Activated naive CD8-positive, alpha-beta T cell treated with anti-CD3 and anti-CD28 coated beads for 36 hours (primary cell): ENCODE data around the gene GIPC1. TPM values are rescaled to one million over a fixed set of nuclear protein-coding genes. Genes with fewer than 3 reads are reported as not detected.

Source experiments
- DNase-seq: peaks from one replicate; pipeline ENCODE4 v3.0.0; 2021
- H3K27ac Mint-ChIP-seq: one replicate; pipeline ENCODE4 v1.8.0; 2022; ENCODE audit warnings: mild to moderate bottlenecking, moderate library complexity, mixed read lengths
- H3K27me3 Mint-ChIP-seq: one replicate; pipeline ENCODE4 v1.8.0; 2022; ENCODE audit warnings: mild to moderate bottlenecking, mixed read lengths
- H3K36me3 Mint-ChIP-seq: one replicate; pipeline ENCODE4 v1.8.0; 2021; ENCODE audit warnings: mild to moderate bottlenecking, mixed read lengths
- H3K4me1 Mint-ChIP-seq: one replicate; pipeline ENCODE4 v1.8.0; 2021; ENCODE audit warnings: mixed read lengths
- H3K4me3 Mint-ChIP-seq: one replicate; pipeline ENCODE4 v1.8.0; 2022; ENCODE audit warnings: mild to moderate bottlenecking, moderate library complexity, mixed read lengths
- H3K9me3 Mint-ChIP-seq: one replicate; pipeline ENCODE4 v1.8.0; 2022; ENCODE audit warnings: mixed read lengths
- total RNA-seq, 2 experiments: library from RNA; stranded (reverse); gene quantifications; one replicate each; pipeline ENCODE4 v1.2.3, GENCODE V29; 2021

GIPC1 gene
- total RNA-seq, 2 experiments from 2014 or later = 22.5 to 24.8 TPM

DNA sequence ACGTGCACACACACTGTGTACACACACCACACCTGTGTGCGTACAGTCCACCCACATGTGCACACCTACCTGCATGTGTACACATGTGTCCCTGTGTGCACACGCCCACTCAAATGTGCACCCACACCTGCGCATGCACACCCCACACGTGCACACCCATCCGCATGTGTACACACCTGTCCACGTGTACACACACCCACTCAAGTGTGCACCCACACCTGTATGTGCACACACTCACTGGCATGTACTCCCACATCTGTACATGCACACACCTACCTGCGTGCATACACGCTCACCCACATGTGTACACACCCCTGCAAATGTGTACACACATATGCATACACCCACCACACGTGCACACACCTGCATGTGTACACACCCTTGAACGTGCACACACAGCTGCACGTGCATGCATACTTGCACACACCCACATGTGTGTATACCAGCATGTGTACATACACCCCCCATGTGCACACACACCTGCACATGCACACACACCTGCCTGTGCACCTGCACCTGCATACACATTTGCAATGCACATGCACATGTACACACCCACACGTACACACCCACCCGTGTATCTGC, 52.2 kb downstream of the GIPC1 start:
- Mint-ChIP-seq H3K27me3 (no peaks in the 10 kb centered on the region), H3K4me1 (peaks cover 33% of the 10 kb centered on the region), H3K36me3 (peaks cover 39% of the 10 kb centered on the region), H3K9me3 (no peaks in the 10 kb centered on the region), H3K4me3 (no peak overlapping the region), H3K27ac (no peak overlapping the region)
- no peak for DNase-seq

- Mint-ChIP-seq H3K4me1 (peaks cover 35% of the 10 kb centered on the region), H3K36me3 (peaks cover 34% of the 10 kb centered on the region), H3K27ac (no peak overlapping the region)
Observed at GRCh38 chr19:14442891-14443631, 52.9 kb downstream of the GIPC1 start.

DNA sequence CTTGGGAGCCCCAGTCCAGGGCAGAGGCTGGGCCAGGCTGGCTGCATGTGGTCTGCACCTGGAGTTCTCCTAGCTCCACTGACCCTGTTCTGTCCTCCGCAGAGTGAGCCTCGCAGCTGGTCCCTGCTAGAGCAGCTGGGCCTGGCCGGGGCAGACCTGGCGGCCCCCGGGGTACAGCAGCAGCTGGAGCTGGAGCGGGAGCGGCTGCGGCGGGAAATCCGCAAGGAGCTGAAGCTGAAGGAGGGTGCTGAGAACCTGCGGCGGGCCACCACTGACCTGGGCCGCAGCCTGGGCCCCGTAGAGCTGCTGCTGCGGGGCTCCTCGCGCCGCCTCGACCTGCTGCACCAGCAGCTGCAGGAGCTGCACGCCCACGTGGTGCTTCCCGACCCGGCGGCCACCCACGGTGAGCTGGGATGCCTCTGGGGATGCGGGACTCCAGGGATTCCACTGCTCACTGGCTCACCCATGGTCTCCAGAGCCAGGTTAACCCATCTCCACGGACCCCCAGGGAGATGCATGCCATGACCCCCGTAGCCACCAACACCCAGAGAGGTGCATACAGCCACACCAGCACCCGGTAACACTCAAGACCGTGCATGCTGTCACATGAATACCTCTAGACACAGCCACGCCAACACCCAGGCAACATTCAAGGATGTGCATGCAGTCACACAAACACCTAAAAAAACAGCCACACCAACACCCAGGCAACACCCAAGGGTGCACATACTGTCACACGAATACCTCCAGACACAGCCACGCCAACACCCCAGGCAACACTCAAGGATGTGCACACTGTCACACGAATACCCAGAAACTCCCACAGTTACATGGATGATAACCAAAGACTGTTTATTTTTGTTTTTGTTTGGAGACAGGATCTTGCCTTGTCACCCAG, 54.6 kb downstream of the GIPC1 start:
- H3K9me3 Mint-ChIP-seq = no peaks in the 10 kb centered on the region
- H3K4me3 Mint-ChIP-seq = peak overlapping the region; percentile 88
- H3K4me1 Mint-ChIP-seq = peaks cover 44% of the 10 kb centered on the region
- DNase-seq = no peak
- H3K27ac Mint-ChIP-seq = no peak overlapping the region
- H3K36me3 Mint-ChIP-seq = peaks cover 30% of the 10 kb centered on the region
- H3K27me3 Mint-ChIP-seq = no peaks in the 10 kb centered on the region

More at GRCh38 chr19:14442891-14443631, 52.9 kb downstream of the GIPC1 start:
- Mint-ChIP-seq H3K9me3 (no peaks in the 10 kb centered on the region), H3K27me3 (no peaks in the 10 kb centered on the region), H3K4me3 (no peak overlapping the region)
- DNase-seq = no peak

- H3K4me3 Mint-ChIP-seq = peak overlapping the region; percentile 88
- peaks cover 34% of the 10 kb centered on the region for H3K36me3 Mint-ChIP-seq
- DNase-seq = peak; percentile 83
- peaks cover 48% of the 10 kb centered on the region for H3K4me1 Mint-ChIP-seq
- H3K9me3 Mint-ChIP-seq = no peaks in the 10 kb centered on the region
- peak overlapping the region; percentile 91 for H3K27ac Mint-ChIP-seq
- H3K27me3 Mint-ChIP-seq = no peaks in the 10 kb centered on the region
Observed at GRCh38 chr19:14440049-14440448, 55.9 kb downstream of the GIPC1 start.

GRCh38 chr19:14439014-14439413, 56.9 kb downstream of the GIPC1 start:
- Mint-ChIP-seq H3K27ac (peak overlapping the region; percentile 91), H3K4me1 (peaks cover 52% of the 10 kb centered on the region), H3K27me3 (no peaks in the 10 kb centered on the region), H3K36me3 (peaks cover 32% of the 10 kb centered on the region), H3K4me3 (peak overlapping the region; percentile 88), H3K9me3 (no peaks in the 10 kb centered on the region)
- DNase-seq = no peak

GRCh38 chr19:14437578-14438140, 58.3 kb downstream of the GIPC1 start:
- H3K4me1 Mint-ChIP-seq = peaks cover 50% of the 10 kb centered on the region
- no peaks in the 10 kb centered on the region for H3K27me3 Mint-ChIP-seq
- no peak overlapping the region for H3K4me3 Mint-ChIP-seq
- H3K36me3 Mint-ChIP-seq = peaks cover 23% of the 10 kb centered on the region
- peak overlapping the region; percentile 42 for H3K27ac Mint-ChIP-seq
- no peaks in the 10 kb centered on the region for H3K9me3 Mint-ChIP-seq
- DNase-seq = no peak

GRCh38 chr19:14435320-14436050, 60.4 kb downstream of the GIPC1 start:
- Mint-ChIP-seq H3K9me3 (no peaks in the 10 kb centered on the region), H3K4me3 (peak overlapping the region; percentile 77)

GRCh38 chr19:14434543-14435319, 61.2 kb downstream of the GIPC1 start:
- Mint-ChIP-seq H3K36me3 (peaks cover 7% of the 10 kb centered on the region), H3K4me3 (peak overlapping the region; percentile 77), H3K27ac (peak overlapping the region; percentile 73), H3K9me3 (no peaks in the 10 kb centered on the region), H3K4me1 (peaks cover 42% of the 10 kb centered on the region), H3K27me3 (no peaks in the 10 kb centered on the region)
- DNase-seq = peak; percentile 62

More at GRCh38 chr19:14435320-14436050, 60.4 kb downstream of the GIPC1 start:
- peaks cover 49% of the 10 kb centered on the region for H3K4me1 Mint-ChIP-seq
- no peaks in the 10 kb centered on the region for H3K27me3 Mint-ChIP-seq
- H3K36me3 Mint-ChIP-seq = peaks cover 13% of the 10 kb centered on the region
- no peak for DNase-seq
- no peak overlapping the region for H3K27ac Mint-ChIP-seq

DNA sequence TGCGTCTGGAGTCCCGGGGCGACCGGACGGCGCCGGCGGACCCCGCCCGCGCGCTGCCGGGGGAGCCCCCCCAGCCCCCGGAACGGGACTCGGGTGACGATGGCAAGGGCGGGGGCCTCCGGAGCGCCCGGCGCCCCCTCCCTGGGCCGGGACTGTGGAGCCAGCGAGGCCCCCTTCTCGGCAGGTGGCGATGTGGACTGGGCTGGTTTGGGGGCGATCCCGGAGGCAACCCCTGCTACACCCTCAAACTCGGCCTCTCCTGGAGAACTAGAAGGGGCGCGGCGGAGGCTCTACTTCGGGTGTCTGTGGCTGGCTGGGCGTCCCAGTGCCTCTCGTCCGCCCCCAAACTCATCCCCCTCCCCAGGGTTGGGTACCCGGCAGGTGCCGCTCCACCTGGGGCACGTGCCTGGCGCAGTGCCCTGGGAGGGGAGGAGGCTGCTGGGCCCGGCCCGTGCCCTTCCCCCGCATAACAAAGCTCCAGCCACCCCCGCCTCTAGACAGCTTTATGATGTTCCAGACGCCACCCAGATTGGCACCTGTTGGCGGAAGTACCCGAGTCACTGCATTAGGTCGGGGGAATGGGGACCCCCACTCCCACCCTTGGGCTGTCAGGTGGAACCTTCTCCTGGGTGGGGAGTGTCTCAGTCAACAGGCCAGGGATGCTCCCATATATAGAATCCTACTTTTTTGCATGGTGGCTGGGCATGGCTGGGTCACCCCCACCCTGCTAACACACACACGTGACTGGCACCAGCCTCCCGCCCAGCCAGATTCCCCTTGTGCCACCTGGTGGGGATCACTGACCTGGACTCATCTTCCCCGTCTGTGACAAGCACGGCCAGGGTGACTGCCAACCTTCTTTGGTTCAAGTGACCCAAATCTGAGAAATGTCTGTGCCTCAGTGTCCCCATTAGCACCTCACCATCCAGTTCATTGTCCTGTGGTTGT, 62.1 kb downstream of the GIPC1 start:
- Mint-ChIP-seq H3K36me3 (peaks cover 7% of the 10 kb centered on the region), H3K9me3 (no peaks in the 10 kb centered on the region), H3K27ac (peak overlapping the region; percentile 66), H3K4me1 (peaks cover 35% of the 10 kb centered on the region), H3K27me3 (no peaks in the 10 kb centered on the region), H3K4me3 (peak overlapping the region; percentile 77)
- DNase-seq = peak; percentile 50

DNA sequence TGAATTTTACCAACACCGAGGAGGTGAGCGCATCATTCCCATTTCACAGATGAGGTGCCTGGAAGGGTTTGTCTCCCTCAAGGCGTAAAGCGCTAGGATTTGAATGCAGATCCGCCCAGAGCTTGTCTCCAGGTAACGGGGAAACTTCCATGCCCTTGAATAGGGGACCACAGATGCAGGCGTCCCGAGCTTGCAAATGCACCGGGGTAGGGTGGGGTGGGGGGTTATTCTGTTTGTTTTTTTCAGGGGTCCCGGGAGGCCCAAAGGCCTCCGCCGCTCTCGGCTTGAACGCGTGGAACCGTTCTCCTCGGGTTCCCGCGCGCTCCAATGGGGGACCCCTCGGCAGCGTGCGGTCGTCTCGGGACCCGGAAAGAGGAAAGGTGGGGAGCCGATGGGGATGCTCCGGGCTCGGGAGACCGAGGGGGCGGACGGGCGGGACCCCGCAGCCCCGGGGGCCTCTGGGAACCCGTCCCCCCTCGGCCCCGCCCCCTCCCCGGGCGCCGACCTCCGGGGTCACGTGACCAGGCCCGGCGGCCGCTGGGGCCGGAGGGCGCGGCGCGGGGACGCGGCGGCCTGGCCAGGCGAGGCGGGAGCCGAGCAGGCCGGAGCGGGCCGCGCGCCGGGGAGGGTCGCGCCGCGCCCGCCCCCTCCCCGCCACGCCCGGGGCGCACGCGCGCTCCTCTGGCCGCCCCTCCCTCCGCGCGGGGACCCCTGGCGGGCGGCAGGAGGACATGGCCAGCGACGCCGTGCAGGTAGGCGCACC, 63.0 kb downstream of the GIPC1 start, which contains the start of gene PKN1:
PKN1 (plus strand) TSS at position 516 of the 763 bp plus-strand sequence; CDS start at position 732, 216 bp downstream.
- no peaks in the 10 kb centered on the region for H3K9me3 Mint-ChIP-seq
- H3K36me3 Mint-ChIP-seq = peaks cover 7% of the 10 kb centered on the region
- peak within 1 kb of the TSS; percentile 84 for H3K27ac Mint-ChIP-seq
- H3K4me3 Mint-ChIP-seq = peak within 1 kb of the TSS; percentile 84
- DNase-seq = peak; percentile 74
- peaks cover 27% of the 10 kb centered on the region for H3K4me1 Mint-ChIP-seq
- H3K27me3 Mint-ChIP-seq = no peaks in the 10 kb centered on the region

DNA sequence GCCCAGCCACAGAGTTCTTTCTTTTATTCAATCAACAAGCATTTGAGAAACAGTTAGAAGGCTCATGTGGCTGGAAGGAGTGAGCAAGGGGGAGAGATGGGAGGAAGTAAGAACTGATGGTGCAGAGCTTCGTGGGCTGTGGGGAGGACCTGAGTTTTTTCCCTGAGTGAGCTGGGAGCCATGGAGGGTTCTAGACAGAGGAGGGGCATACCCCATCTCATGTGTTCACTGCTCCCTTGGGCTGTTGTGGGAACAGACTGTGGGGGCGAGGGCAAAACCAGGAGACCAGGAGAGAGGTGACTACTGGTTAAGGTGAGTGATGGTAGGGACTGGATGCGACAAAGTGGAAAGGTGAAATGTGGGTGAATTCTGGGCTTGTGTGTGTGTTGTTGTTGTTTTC, 65.2 kb downstream of the GIPC1 start:
- Mint-ChIP-seq H3K27ac (no peak overlapping the region), H3K4me3 (no peak overlapping the region), H3K27me3 (no peaks in the 10 kb centered on the region), H3K9me3 (no peaks in the 10 kb centered on the region), H3K4me1 (peaks cover 19% of the 10 kb centered on the region), H3K36me3 (peaks cover 7% of the 10 kb centered on the region)
- DNase-seq = no peak

DNA sequence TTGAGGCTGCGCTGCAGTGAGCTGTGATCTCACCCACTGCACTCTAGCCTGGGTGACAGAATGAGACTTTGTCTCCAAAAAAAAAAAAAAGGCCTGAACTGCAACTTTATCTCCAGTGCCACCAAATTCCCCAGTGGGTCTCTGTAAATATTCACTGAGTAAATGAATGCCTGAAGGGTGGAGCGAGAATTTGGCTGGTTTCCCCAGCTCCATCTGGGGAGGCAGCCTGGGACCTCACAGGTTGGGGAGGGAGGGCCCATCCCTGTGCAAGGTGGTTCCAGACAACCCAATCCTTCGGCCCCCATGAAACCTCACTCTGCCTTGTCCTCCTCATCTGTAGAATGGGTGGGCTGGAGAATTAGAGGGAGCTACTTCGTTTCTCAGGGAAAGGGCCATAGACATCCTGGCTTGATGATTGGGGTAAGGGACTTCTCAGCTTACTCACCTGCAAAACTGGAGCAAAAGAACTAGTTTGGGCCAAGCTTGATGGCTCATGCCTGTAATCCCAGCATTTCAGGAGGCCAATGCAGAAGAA, 67.0 kb downstream of the GIPC1 start:
- no peaks in the 10 kb centered on the region for H3K27me3 Mint-ChIP-seq
- peaks cover 7% of the 10 kb centered on the region for H3K4me1 Mint-ChIP-seq
- no peaks in the 10 kb centered on the region for H3K36me3 Mint-ChIP-seq
- DNase-seq = no peak
- H3K27ac Mint-ChIP-seq = no peak overlapping the region
- no peaks in the 10 kb centered on the region for H3K9me3 Mint-ChIP-seq
- no peak overlapping the region for H3K4me3 Mint-ChIP-seq
